T-helper 22 cell (primary cell): ENCODE data around the gene PPP2R2B.

Experiments used
- DNase-seq: peaks from one replicate; pipeline ENCODE4 v3.0.0-alpha.2; 2020; ENCODE audit warnings: low read depth

Gene PPP2R2B

GRCh38 chr5:146699664-146700418, 178.7 kb downstream of the PPP2R2B start:
- DNase-seq, result no peak

GRCh38 chr5:146699138-146699537, 179.4 kb downstream of the PPP2R2B start:
- DNase-seq, result no peak

GRCh38 chr5:146698651-146699050, 179.9 kb downstream of the PPP2R2B start:
- DNase-seq, result no peak

- no peak for DNase-seq
Observed at GRCh38 chr5:146697211-146697610, 181.3 kb downstream of the PPP2R2B start.

GRCh38 chr5:146695646-146696045, 182.9 kb downstream of the PPP2R2B start:
- DNase-seq, result no peak

- DNase-seq, result no peak
Observed at GRCh38 chr5:146690880-146691355, 187.6 kb downstream of the PPP2R2B start.

- no peak for DNase-seq
Observed at GRCh38 chr5:146687630-146688029, 190.9 kb downstream of the PPP2R2B start.

GRCh38 chr5:146683861-146684260, 194.7 kb downstream of the PPP2R2B start:
- DNase-seq, result no peak

- DNase-seq, result no peak
Observed at GRCh38 chr5:146682899-146683532, 195.5 kb downstream of the PPP2R2B start.

- DNase-seq, result no peak
Observed at GRCh38 chr5:146681585-146682105, 196.9 kb downstream of the PPP2R2B start.

- no peak for DNase-seq
Observed at GRCh38 chr5:146680846-146681584, 197.5 kb downstream of the PPP2R2B start.

GRCh38 chr5:146675636-146676035, 202.9 kb downstream of the PPP2R2B start:
- DNase-seq, result no peak

- DNase-seq, result no peak
Observed at GRCh38 chr5:146672866-146673265, 205.7 kb downstream of the PPP2R2B start.

- DNase-seq, result no peak
Observed at GRCh38 chr5:146671561-146672295, 206.8 kb downstream of the PPP2R2B start.

- no peak for DNase-seq
Observed at GRCh38 chr5:146669656-146670055, 208.9 kb downstream of the PPP2R2B start.

- no peak for DNase-seq
Observed at GRCh38 chr5:146667633-146668272, 210.8 kb downstream of the PPP2R2B start.

GRCh38 chr5:146662229-146662628, 216.3 kb downstream of the PPP2R2B start:
- no peak for DNase-seq

GRCh38 chr5:146660376-146660960, 218.1 kb downstream of the PPP2R2B start:
- no peak for DNase-seq

- DNase-seq, result no peak
Observed at GRCh38 chr5:146659961-146660360, 218.6 kb downstream of the PPP2R2B start.

- no peak for DNase-seq
Observed at GRCh38 chr5:146656703-146657102, 221.9 kb downstream of the PPP2R2B start.

GRCh38 chr5:146653560-146653959, 225.0 kb downstream of the PPP2R2B start:
- no peak for DNase-seq
